IMR-90 (cell line): ENCODE data around the gene EVA1C. TPM values are rescaled to one million over a fixed set of nuclear protein-coding genes. Genes with fewer than 3 reads are reported as not detected.

Experiments
- ATAC-seq: fragments of 200-7000 bp; cut with Tn5 transposase; 2 replicates; pipeline ENCODE4 v1.9.1; 2020; ENCODE audit warnings: low read depth, mild to moderate bottlenecking, moderate library complexity
- BruUV-seq: library from RNA; stranded (reverse); fragments of 400-500 nt; replicated peaks from 2 replicates; lab custom pipeline; 2021; lab: Mats Ljungman, UMichigan
- CTCF ChIA-PET: fragments of 300-600 bp; formaldehyde crosslinking; extraction: SDS; loops from one replicate; lab custom pipeline; 2021; ENCODE audit warnings: antibody characterized with exemption; lab: Yijun Ruan, JAX
- POLR2A ChIA-PET: fragments of 300-600 bp; sonication (Branson Sonifier 250); formaldehyde crosslinking; loops from one replicate; lab custom pipeline; 2022; ENCODE audit warnings: antibody characterized with exemption; ENCODE audit not compliant: unreplicated experiment; lab: Charles Lee
- DNase-seq: peaks from one replicate; pipeline ENCODE4 v3.0.0; 2013
- H2AFZ ChIP-seq: replicated peaks from 2 replicates; pipeline ENCODE3; 2013; ENCODE audit warnings: low read length, mild to moderate bottlenecking; ENCODE audit not compliant: poor library complexity
- H2AK5ac ChIP-seq: 2 replicates; pipeline ENCODE4 v1.6.1; 2013; ENCODE audit warnings: low read depth, low read length, inconsistent platforms
- H2AK9ac ChIP-seq: replicated peaks from 2 replicates; pipeline ENCODE3; 2013; ENCODE audit warnings: mild to moderate bottlenecking, low read depth, low read length, moderate library complexity; ENCODE audit not compliant: poor library complexity
- H2BK120ac ChIP-seq: 2 replicates; pipeline ENCODE4 v1.6.1; 2013; ENCODE audit warnings: low read depth, low read length, inconsistent platforms
- H2BK15ac ChIP-seq: 3 replicates; pipeline ENCODE4 v1.6.1; 2013; ENCODE audit warnings: low read depth, low read length, inconsistent platforms
- H2BK20ac ChIP-seq: 2 replicates; pipeline ENCODE4 v1.6.1; 2013; ENCODE audit warnings: low read depth, mild to moderate bottlenecking, inconsistent platforms, low read length, moderate library complexity
- H2BK5ac ChIP-seq: 2 replicates; pipeline ENCODE4 v1.6.1; 2013; ENCODE audit warnings: mild to moderate bottlenecking, low read depth, low read length, inconsistent platforms; ENCODE audit not compliant: poor library complexity, severe bottlenecking
- H3K14ac ChIP-seq: replicated peaks from 2 replicates; pipeline ENCODE4 v1.6.1; 2013; ENCODE audit warnings: low read depth, low read length, inconsistent platforms
- H3K18ac ChIP-seq: 2 replicates; pipeline ENCODE4 v1.6.1; 2013; ENCODE audit warnings: low read depth, low read length, control low read depth
- H3K23ac ChIP-seq: 2 replicates; pipeline ENCODE4 v1.6.1; 2013; ENCODE audit warnings: low read depth, low read length, inconsistent platforms
- H3K27ac ChIP-seq: 2 replicates; pipeline ENCODE4 v1.5.1; 2013; ENCODE audit warnings: mild to moderate bottlenecking, control low read depth, low read length; ENCODE audit not compliant: insufficient read depth
- H3K27me3 ChIP-seq: 2 replicates; pipeline ENCODE4 v1.6.1; 2013; ENCODE audit warnings: low read length; ENCODE audit not compliant: control insufficient read depth, insufficient read depth
- H3K36me3 ChIP-seq: 2 replicates; pipeline ENCODE4 v1.6.1; 2013; ENCODE audit warnings: low read length, mixed read lengths; ENCODE audit not compliant: control insufficient read depth, insufficient read depth
- H3K4ac ChIP-seq: 2 replicates; pipeline ENCODE4 v1.6.1; 2013; ENCODE audit warnings: low read depth, low read length, inconsistent platforms
- H3K4me1 ChIP-seq: 2 replicates; pipeline ENCODE4 v1.6.1; 2013; ENCODE audit warnings: low read length, mixed read lengths; ENCODE audit not compliant: control insufficient read depth, insufficient read depth
- H3K4me2 ChIP-seq: 2 replicates; pipeline ENCODE4 v1.6.1; 2013; ENCODE audit warnings: low read depth, mild to moderate bottlenecking, control low read depth, low read length, moderate library complexity
- H3K4me3 ChIP-seq: 2 replicates; pipeline ENCODE4 v1.5.1; 2013; ENCODE audit warnings: low read depth, mild to moderate bottlenecking, control low read depth, low read length, moderate library complexity; ENCODE audit not compliant: insufficient read depth
- H3K56ac ChIP-seq: 2 replicates; pipeline ENCODE4 v1.6.1; 2013; ENCODE audit warnings: low read length, inconsistent platforms; ENCODE audit not compliant: insufficient read depth; ENCODE audit errors: extremely low read depth
- H3K79me1 ChIP-seq, 2 experiments: 2 replicates each; pipeline ENCODE4 v1.6.1; 2013; ENCODE audit warnings: low read length in 2 of 2, inconsistent platforms in 1 of 2, low read depth in 1 of 2
- H3K9ac ChIP-seq: 2 replicates; pipeline ENCODE4 v1.6.1; 2013; ENCODE audit warnings: low read depth, low read length, control low read depth
- H3K9me1 ChIP-seq: 2 replicates; pipeline ENCODE4 v1.6.1; 2013; ENCODE audit warnings: low read length, inconsistent platforms; ENCODE audit not compliant: insufficient read depth
- H3K9me3 ChIP-seq: 2 replicates; pipeline ENCODE4 v1.6.1; 2013; ENCODE audit warnings: low read length; ENCODE audit not compliant: control insufficient read depth, insufficient read depth
- H4K20me1 ChIP-seq: 2 replicates; pipeline ENCODE4 v1.6.1; 2013; ENCODE audit warnings: low read length, inconsistent platforms; ENCODE audit not compliant: insufficient read depth
- H4K5ac ChIP-seq: 2 replicates; pipeline ENCODE4 v1.6.1; 2013; ENCODE audit warnings: mild to moderate bottlenecking, low read depth, low read length, control low read depth
- H4K8ac ChIP-seq, 2 experiments: 2 replicates each; pipeline ENCODE4 v1.6.1; 2013; ENCODE audit warnings: low read depth in 2 of 2, low read length in 2 of 2, control low read depth in 1 of 2, inconsistent platforms in 1 of 2
- H4K91ac ChIP-seq: 2 replicates; pipeline ENCODE4 v1.6.1; 2013; ENCODE audit warnings: low read depth, low read length, inconsistent platforms; ENCODE audit not compliant: insufficient read depth
- BHLHE40 ChIP-seq: fragments of 150-350 bp; IDR thresholded peaks from 2 replicates; pipeline ENCODE4 v1.6.1; 2016; ENCODE audit warnings: mild to moderate bottlenecking, low read depth, low read length
- FOS ChIP-seq: fragments of 150-350 bp; IDR thresholded peaks from 2 replicates; pipeline ENCODE4 v1.6.1; 2016; ENCODE audit warnings: low read depth, low read length
- NFE2L2 ChIP-seq: fragments of 150-350 bp; IDR thresholded peaks from 2 replicates; pipeline ENCODE4 v1.6.1; 2016; ENCODE audit warnings: low read depth, mild to moderate bottlenecking, low read length
- RCOR1 ChIP-seq: IDR thresholded peaks from 2 replicates; pipeline ENCODE4 v1.6.1; 2012; ENCODE audit warnings: mild to moderate bottlenecking, low read length, improper control_type of control experiment; ENCODE audit not compliant: insufficient replicate concordance
- SMC3 ChIP-seq: fragments of 150-350 bp; IDR thresholded peaks from 2 replicates; pipeline ENCODE4 v1.6.1; 2016; ENCODE audit warnings: low read depth, mild to moderate bottlenecking, antibody characterized with exemption, low read length, moderate library complexity
- WGBS, 2 experiments: methylation state at CpG; one replicate each; pipeline versions ENCODE4 v1.1.5 to v1.1.7; 2013; ENCODE audit warnings: missing lambda C conversion rate in 2 of 2; ENCODE audit not compliant: insufficient read length in 1 of 2; ENCODE audit errors: extremely low coverage in 2 of 2; 5-methylcytosine and 5-hydroxymethylcytosine counted together
- dilution Hi-C: fragments of 300-500 bp; cut with HindIII; formaldehyde crosslinking; loops from one replicate; pipeline ENCODE4 v1.14.3; 2018; ENCODE audit warnings: low sequenced_read_pairs; ENCODE audit not compliant: unreplicated experiment
- in situ Hi-C: fragments of 300-500 bp; cut with MboI; formaldehyde crosslinking; loops from 3 replicates; pipeline ENCODE4 v1.14.3; 2019; ENCODE audit warnings: low sequenced_read_pairs, inconsistent platforms, mixed read lengths
- intact Hi-C: fragments of 100-400 bp; cut with micrococcal nuclease; formaldehyde crosslinking; loops from 2 replicates; pipeline ENCODE4 v1.10.0; 2022
- polyA plus RNA-seq, 3 experiments: library from polyadenylated mRNA; depleted of rRNA; stranded (reverse); fragments of >200 nt; gene quantifications; 2 replicates each; pipeline ENCODE4 v1.2.3, GENCODE V29; 2012; ENCODE audit warnings: low replicate concordance in 1 of 3
- total RNA-seq: library from RNA; depleted of rRNA; stranded (reverse); fragments of >200 nt; gene quantifications from 2 replicates; pipeline ENCODE4 v1.2.3, GENCODE V29; 2012
- TF ChIP-seq, protein P1 (sequence below): fragments of 150-350 bp; IDR thresholded peaks from 2 replicates; pipeline ENCODE4 v1.6.1; 2016; ENCODE audit warnings: low read depth, mild to moderate bottlenecking, low read length, moderate library complexity, borderline replicate concordance
- TF ChIP-seq, protein P2 (sequence below): fragments of 150-350 bp; IDR thresholded peaks from 2 replicates; pipeline ENCODE4 v1.6.1; 2017; ENCODE audit warnings: mild to moderate bottlenecking, antibody characterized with exemption, low read length, low read depth

Gene EVA1C
- total and polyA plus RNA-seq, 2 of the 4 experiments (the other 2 are of a cell fraction), result 0.72 to 1.1 TPM

DNA sequence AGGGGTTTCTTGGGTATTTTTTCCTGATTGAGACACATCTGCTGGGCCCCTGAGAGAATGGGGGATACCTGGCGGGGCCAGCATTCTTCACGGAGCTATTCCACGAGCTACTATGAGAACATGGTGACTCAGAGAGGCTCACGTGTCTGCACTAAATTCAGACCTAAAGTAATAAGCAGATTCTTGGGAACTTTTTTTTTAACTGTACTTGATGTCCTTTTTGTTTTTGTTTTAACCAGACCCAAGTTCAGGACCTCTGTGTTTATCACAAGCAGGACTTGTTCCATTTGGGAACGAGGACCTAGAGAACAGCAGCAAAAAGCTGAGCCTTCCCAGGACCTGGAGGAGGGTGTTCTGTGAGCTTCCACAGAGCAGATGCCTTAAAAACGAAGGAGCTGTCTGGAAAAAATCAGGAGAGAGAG lies 44.0 kb downstream of the EVA1C start:
- POLR2A ChIA-PET, result no interaction called here
- no peaks in the 10 kb centered on the region for H4K20me1 ChIP-seq
- peak overlapping the region; percentile 68 for H3K27ac ChIP-seq
- no peak overlapping the region for H3K4me3 ChIP-seq
- peak overlapping the region; percentile 78; the same call in 1 of the 2 replicates for H2BK120ac ChIP-seq
- H3K18ac ChIP-seq, result peak overlapping the region; percentile 77; the same call in 1 of the 2 replicates
- H2BK5ac ChIP-seq, result peak overlapping the region; percentile 39
- CTCF ChIA-PET, result no interaction called here
- H2BK20ac ChIP-seq, result peak overlapping the region; percentile 81; the same call in 1 of the 2 replicates
- H3K27me3 ChIP-seq, result no peaks in the 10 kb centered on the region
- peak overlapping the region; percentile 50; the same call in 1 of the 3 replicates for H2BK15ac ChIP-seq
- dilution Hi-C loops (no loop called here), intact Hi-C loops (no loop called here), in situ Hi-C loops (no loop called here)
- peak overlapping the region; percentile 71 for H2AFZ ChIP-seq
- H4K8ac ChIP-seq, result peak overlapping the region; percentile 67 to 78; a peak in 2 of 4 replicates
- peak overlapping the region; percentile 30; the same call in 1 of the 2 replicates for H4K5ac ChIP-seq
- H2AK9ac ChIP-seq, result no peak overlapping the region
- no peak overlapping the region for H4K91ac ChIP-seq
- peaks cover 22% of the 10 kb centered on the region for H3K4me1 ChIP-seq
- H3K9me3 ChIP-seq, result no peaks in the 10 kb centered on the region
- H3K23ac ChIP-seq, result no peak overlapping the region
- no peaks in the 10 kb centered on the region for H3K36me3 ChIP-seq
- no peak overlapping the region for H2AK5ac ChIP-seq
- peak overlapping the region; percentile 57; the same call in 1 of the 2 replicates for H3K14ac ChIP-seq
- 25% methylated on average over 1 of the region's 6 CpGs; no CpG with 5 or more reads in 1 of the 2 experiments for WGBS, 2 experiments
- peak; percentile 78 for ATAC-seq
- H3K79me1 ChIP-seq, result peaks cover 0 to 11% of the 10 kb centered on the region in 2 experiments; a peak in 1 of 4 replicates
- H3K9ac ChIP-seq, result no peak overlapping the region
- no peak for TF ChIP-seq RCOR1
- TF ChIP-seq SMC3, result no peak
- TF ChIP-seq BHLHE40, result peak; percentile 88
- TF ChIP-seq, protein P1, sequence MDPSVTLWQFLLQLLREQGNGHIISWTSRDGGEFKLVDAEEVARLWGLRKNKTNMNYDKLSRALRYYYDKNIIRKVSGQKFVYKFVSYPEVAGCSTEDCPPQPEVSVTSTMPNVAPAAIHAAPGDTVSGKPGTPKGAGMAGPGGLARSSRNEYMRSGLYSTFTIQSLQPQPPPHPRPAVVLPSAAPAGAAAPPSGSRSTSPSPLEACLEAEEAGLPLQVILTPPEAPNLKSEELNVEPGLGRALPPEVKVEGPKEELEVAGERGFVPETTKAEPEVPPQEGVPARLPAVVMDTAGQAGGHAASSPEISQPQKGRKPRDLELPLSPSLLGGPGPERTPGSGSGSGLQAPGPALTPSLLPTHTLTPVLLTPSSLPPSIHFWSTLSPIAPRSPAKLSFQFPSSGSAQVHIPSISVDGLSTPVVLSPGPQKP, result no peak
- TF ChIP-seq FOS, result peak; percentile 45; the same call in 1 of the 2 replicates
- TF ChIP-seq, protein P2, sequence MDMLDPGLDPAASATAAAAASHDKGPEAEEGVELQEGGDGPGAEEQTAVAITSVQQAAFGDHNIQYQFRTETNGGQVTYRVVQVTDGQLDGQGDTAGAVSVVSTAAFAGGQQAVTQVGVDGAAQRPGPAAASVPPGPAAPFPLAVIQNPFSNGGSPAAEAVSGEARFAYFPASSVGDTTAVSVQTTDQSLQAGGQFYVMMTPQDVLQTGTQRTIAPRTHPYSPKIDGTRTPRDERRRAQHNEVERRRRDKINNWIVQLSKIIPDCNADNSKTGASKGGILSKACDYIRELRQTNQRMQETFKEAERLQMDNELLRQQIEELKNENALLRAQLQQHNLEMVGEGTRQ, result peak; percentile 85
- TF ChIP-seq NFE2L2, result no peak
- peak overlapping the region; percentile 67; the same call in 1 of the 2 replicates for H3K4me2 ChIP-seq
- BruUV-seq, result no TSS peak
- H3K56ac ChIP-seq, result no peak overlapping the region
- H3K9me1 ChIP-seq, result peaks cover 15% of the 10 kb centered on the region
- peak; percentile 84 for DNase-seq
- H3K4ac ChIP-seq, result peak overlapping the region; percentile 69; the same call in 1 of the 2 replicates
